Measurements from ENCODE around the gene C3orf20.
"Not testable (repeated sequence)": the region's sequence is repeated elsewhere in the genome, so short reads cannot be mapped to it uniquely, and the experiment has no call there.

Gene C3orf20

GRCh38 chr3:14804835-14805780, 130.2 kb downstream of the C3orf20 start:
- no peak overlapping the region for H3K4me3 ChIP-seq (ENCODE audit: low read depth, low read length)
- no peak for TF ChIP-seq MYC (IDR thresholded peaks at IDR 0.05; ENCODE audit: low read depth, low read length)
- no peak for DNase-seq (ENCODE audit: low read depth)

DNA sequence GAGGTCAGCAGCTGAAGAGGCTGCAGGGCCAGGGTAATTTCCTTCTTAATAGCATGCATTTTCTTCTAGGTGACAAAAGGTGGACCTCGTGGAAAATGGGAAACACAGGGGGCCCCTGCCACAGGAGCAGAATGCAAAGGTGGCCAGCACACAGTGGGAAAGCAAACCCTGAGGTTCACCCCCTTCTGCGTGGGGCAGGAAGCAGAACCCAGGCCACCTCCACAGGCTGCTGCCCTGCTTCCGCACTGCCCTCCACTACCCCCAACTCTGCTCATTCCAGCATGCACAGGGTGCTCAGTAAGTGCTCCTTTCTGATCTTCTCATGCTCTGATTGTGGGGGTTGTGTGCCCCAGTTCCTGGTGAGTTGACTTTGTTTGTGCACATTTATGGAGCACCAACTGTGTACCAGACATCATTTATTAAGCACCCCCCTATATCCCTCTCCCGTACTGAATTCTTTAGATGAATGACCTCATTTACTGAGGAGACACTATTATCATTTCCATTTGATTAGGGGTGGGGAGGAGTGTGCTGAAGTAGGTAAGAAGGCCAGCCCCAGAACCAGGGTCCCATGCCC, 131.1 kb downstream of the C3orf20 start:
- H3K4me3 ChIP-seq (ENCODE audit: low read depth, low read length) = no peak overlapping the region
- no peak for TF ChIP-seq CTCF (IDR thresholded peaks at IDR 0.05; ENCODE audit: low read depth, low read length)
- no peak for TF ChIP-seq POLR2A (IDR thresholded peaks at IDR 0.05; ENCODE audit: extremely low read depth, insufficient read length)
- no peak for TF ChIP-seq MYC (IDR thresholded peaks at IDR 0.05; ENCODE audit: low read depth, low read length)
- TF ChIP-seq MAX (IDR thresholded peaks at IDR 0.05; ENCODE audit: low read depth, low read length) = no peak
- no peak for DNase-seq (ENCODE audit: low read depth)

GRCh38 chr3:14806641-14807263, 131.8 kb downstream of the C3orf20 start:
- H3K4me3 ChIP-seq (ENCODE audit: low read depth, low read length) = no peak overlapping the region
- no peak for TF ChIP-seq POLR2A (IDR thresholded peaks at IDR 0.05; ENCODE audit: extremely low read depth, insufficient read length)
- TF ChIP-seq MAX (IDR thresholded peaks at IDR 0.05; ENCODE audit: low read depth, low read length) = no peak
- TF ChIP-seq MYC (IDR thresholded peaks at IDR 0.05; ENCODE audit: low read depth, low read length) = no peak
- TF ChIP-seq CTCF (IDR thresholded peaks at IDR 0.05; ENCODE audit: low read depth, low read length) = no peak
- DNase-seq (ENCODE audit: low read depth) = peak; percentile 80

- TF ChIP-seq MAX (IDR thresholded peaks at IDR 0.05; ENCODE audit: low read depth, low read length) (no peak), CTCF (IDR thresholded peaks at IDR 0.05; ENCODE audit: low read depth, low read length) (no peak)
- no peak for DNase-seq (ENCODE audit: low read depth)
- H3K4me3 ChIP-seq (ENCODE audit: low read depth, low read length) = no peak overlapping the region
Measured at GRCh38 chr3:14808025-14808424, 133.1 kb downstream of the C3orf20 start.

DNA sequence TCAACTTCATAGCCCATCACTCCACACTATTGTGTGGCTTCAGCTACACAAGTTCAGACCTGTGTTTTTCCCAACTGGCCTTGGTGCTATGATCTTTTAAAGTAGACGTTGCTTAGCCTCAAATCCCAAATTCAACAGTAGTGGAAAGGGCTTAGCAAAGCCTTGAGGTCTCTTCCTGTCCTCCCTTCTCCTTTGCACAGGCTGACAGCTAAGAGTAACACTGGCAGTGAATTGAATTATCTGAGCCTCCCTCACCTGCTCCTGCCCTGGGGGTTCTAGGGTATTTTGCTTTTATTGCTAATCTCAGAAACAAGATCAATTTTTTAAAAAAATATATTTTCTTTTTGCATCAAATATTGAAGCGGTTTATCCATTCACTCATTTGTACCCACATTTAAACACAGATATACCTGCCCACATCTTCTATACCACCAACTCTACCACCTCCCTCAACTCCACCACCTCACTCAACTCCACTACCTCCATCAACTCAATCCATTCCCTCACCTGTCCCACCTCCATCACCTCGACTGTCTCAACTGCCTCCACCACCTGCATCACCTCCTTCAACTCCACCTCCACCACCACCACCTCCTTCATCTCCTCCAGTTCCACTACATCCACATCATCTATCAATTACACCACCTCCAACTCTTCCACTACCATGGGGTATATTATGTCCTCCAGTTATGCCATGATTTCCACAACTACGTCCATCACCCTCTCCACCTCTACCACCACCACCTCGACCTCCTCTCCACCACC, 133.7 kb downstream of the C3orf20 start:
- TF ChIP-seq MYC (IDR thresholded peaks at IDR 0.05; ENCODE audit: low read depth, low read length) (no peak), CTCF (IDR thresholded peaks at IDR 0.05; ENCODE audit: low read depth, low read length) (no peak), MAX (IDR thresholded peaks at IDR 0.05; ENCODE audit: low read depth, low read length) (no peak), POLR2A (IDR thresholded peaks at IDR 0.05; ENCODE audit: extremely low read depth, insufficient read length) (no peak)
- no peak for DNase-seq (ENCODE audit: low read depth)
- H3K4me3 ChIP-seq (ENCODE audit: low read depth, low read length) = no peak overlapping the region

GRCh38 chr3:14809611-14810010, 134.7 kb downstream of the C3orf20 start:
- not testable (repeated sequence) for DNase-seq (ENCODE audit: low read depth); H3K4me3 ChIP-seq (ENCODE audit: low read depth, low read length)
